ENCODE data around the gene DPYSL3. TPM values are rescaled to one million over a fixed set of nuclear protein-coding genes. Genes with fewer than 3 reads are reported as not detected.

Gene DPYSL3
- polyA plus RNA-seq, 1 donor from 2014 or later, result 689 TPM

- no peak overlapping the region for H3K9ac ChIP-seq (ENCODE audit: low read length)
- H3K79me2 ChIP-seq (replicated peaks; ENCODE audit: insufficient read depth, low read length), result no peaks in the 10 kb centered on the region
- H4K20me1 ChIP-seq (ENCODE audit: insufficient read depth), result no peaks in the 10 kb centered on the region
- no peak overlapping the region for H3K4me3 ChIP-seq (ENCODE audit: low read length)
- H3K4me2 ChIP-seq (ENCODE audit: low read length), result no peak overlapping the region
- H3K9me2 ChIP-seq (ENCODE audit: insufficient read depth, low read length), result no peaks in the 10 kb centered on the region
- H3K36me3 ChIP-seq (ENCODE audit: insufficient read depth, low read length), result no peaks in the 10 kb centered on the region
- no peak overlapping the region for H2AFZ ChIP-seq (ENCODE audit: low read depth, low read length)
- H3F3A ChIP-seq (ENCODE audit: insufficient read depth, low read length, poor library complexity, severe bottlenecking), result no peaks in the 10 kb centered on the region
- no peaks in the 10 kb centered on the region for H3K27me3 ChIP-seq (ENCODE audit: insufficient read depth, low read depth, low read length)
- TF ChIP-seq, protein P1, sequence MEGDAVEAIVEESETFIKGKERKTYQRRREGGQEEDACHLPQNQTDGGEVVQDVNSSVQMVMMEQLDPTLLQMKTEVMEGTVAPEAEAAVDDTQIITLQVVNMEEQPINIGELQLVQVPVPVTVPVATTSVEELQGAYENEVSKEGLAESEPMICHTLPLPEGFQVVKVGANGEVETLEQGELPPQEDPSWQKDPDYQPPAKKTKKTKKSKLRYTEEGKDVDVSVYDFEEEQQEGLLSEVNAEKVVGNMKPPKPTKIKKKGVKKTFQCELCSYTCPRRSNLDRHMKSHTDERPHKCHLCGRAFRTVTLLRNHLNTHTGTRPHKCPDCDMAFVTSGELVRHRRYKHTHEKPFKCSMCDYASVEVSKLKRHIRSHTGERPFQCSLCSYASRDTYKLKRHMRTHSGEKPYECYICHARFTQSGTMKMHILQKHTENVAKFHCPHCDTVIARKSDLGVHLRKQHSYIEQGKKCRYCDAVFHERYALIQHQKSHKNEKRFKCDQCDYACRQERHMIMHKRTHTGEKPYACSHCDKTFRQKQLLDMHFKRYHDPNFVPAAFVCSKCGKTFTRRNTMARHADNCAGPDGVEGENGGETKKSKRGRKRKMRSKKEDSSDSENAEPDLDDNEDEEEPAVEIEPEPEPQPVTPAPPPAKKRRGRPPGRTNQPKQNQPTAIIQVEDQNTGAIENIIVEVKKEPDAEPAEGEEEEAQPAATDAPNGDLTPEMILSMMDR (IDR thresholded peaks at IDR 0.05; ENCODE audit: poor library complexity, severe bottlenecking), result no peak
- TF ChIP-seq EP300 (conservative IDR thresholded peaks at IDR 0.05; ENCODE audit: poor library complexity, severe bottlenecking) (no peak), POLR2AphosphoS5 (IDR thresholded peaks at IDR 0.05) (no peak), TAF1 (IDR thresholded peaks at IDR 0.05; ENCODE audit: low read depth) (no peak), MXI1 (conservative IDR thresholded peaks at IDR 0.05; ENCODE audit: poor library complexity, severe bottlenecking) (no peak), EZH2 (IDR thresholded peaks at IDR 0.05; ENCODE audit: borderline replicate concordance, insufficient read depth, low read length, poor library complexity, severe bottlenecking) (no peak), SMC3 (conservative IDR thresholded peaks at IDR 0.05; ENCODE audit: poor library complexity) (no peak), RAD21 (conservative IDR thresholded peaks at IDR 0.05) (no peak)
- TF ChIP-seq, protein P2, sequence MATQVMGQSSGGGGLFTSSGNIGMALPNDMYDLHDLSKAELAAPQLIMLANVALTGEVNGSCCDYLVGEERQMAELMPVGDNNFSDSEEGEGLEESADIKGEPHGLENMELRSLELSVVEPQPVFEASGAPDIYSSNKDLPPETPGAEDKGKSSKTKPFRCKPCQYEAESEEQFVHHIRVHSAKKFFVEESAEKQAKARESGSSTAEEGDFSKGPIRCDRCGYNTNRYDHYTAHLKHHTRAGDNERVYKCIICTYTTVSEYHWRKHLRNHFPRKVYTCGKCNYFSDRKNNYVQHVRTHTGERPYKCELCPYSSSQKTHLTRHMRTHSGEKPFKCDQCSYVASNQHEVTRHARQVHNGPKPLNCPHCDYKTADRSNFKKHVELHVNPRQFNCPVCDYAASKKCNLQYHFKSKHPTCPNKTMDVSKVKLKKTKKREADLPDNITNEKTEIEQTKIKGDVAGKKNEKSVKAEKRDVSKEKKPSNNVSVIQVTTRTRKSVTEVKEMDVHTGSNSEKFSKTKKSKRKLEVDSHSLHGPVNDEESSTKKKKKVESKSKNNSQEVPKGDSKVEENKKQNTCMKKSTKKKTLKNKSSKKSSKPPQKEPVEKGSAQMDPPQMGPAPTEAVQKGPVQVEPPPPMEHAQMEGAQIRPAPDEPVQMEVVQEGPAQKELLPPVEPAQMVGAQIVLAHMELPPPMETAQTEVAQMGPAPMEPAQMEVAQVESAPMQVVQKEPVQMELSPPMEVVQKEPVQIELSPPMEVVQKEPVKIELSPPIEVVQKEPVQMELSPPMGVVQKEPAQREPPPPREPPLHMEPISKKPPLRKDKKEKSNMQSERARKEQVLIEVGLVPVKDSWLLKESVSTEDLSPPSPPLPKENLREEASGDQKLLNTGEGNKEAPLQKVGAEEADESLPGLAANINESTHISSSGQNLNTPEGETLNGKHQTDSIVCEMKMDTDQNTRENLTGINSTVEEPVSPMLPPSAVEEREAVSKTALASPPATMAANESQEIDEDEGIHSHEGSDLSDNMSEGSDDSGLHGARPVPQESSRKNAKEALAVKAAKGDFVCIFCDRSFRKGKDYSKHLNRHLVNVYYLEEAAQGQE (IDR thresholded peaks at IDR 0.05; ENCODE audit: borderline replicate concordance), result no peak
- no peaks in the 10 kb centered on the region for H3K9me3 ChIP-seq (ENCODE audit: low read length)
- H3K27ac ChIP-seq (ENCODE audit: low read length), result no peak overlapping the region
Measured at GRCh38 chr5:147340941-147341340, 168.9 kb downstream of the DPYSL3 start.

Small RNA genes within 50 kb of the gene (small RNA-seq; reads per million reads assigned to genes)
- gene AC011373.1, result 0 reads per million in 3 experiments
